Measurements from ENCODE around the gene RACGAP1.
"Not testable (repeated sequence)": the region's sequence is repeated elsewhere in the genome, so short reads cannot be mapped to it uniquely, and the experiment has no call there.

RACGAP1 gene

DNA sequence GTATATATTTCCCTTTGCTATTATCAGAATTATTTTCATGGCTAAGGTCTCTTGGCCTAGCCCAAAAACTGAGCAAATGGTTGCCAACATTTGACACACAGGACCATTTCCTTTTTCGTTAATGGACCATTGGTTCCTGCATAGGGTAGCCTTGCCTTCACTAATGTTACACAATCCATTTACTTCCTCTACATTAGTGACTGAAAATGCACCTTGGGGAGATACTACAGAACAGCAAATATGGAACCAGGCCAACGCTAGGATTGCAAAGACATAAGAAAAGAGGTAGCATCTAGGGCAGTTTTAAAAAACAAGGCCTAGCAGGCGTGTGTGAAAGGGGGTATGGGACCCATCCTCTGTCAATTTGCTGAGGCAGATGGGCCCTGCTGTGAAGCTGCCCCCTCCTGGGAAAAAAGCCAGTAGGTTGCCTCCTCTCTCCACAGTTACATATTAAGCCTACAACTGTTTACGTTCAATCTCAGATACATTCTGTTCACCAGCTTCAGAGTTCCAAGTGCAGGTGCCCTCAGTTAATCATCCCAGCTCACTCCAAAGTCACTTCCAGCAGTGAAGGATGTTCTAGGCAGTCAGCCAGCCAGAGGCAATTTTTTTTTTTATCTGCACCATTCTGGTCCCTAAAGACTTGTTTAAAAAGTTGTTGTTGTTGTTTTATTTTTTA is 37.5 kb downstream of the RACGAP1 start:
- DNase-seq (ENCODE audit: low spot score) = no peak

DNA sequence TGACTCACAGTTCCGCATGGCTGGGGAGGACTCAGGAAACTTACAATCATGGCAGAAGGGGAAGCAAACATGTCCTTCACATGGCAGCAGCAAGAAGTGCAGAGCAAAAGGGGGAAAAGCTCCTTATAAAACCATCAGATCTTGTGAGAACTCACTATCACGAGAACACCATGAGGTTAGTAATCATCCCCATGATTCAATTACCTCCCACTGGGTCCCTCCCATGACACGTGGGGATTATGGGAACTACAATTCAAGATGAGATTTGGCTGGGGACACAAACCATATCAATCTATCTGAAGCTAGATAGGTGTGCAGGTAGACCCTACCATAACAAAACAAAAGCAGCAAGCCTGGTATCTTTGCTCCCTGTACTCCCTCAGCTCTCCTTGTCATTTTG is 38.8 kb downstream of the RACGAP1 start:
- not testable (repeated sequence) for H3K4me3 ChIP-seq; H3K27ac ChIP-seq; DNase-seq (ENCODE audit: low spot score)

More for the DNA sequence above, 37.5 kb downstream of the RACGAP1 start:
- TF ChIP-seq, protein P1, sequence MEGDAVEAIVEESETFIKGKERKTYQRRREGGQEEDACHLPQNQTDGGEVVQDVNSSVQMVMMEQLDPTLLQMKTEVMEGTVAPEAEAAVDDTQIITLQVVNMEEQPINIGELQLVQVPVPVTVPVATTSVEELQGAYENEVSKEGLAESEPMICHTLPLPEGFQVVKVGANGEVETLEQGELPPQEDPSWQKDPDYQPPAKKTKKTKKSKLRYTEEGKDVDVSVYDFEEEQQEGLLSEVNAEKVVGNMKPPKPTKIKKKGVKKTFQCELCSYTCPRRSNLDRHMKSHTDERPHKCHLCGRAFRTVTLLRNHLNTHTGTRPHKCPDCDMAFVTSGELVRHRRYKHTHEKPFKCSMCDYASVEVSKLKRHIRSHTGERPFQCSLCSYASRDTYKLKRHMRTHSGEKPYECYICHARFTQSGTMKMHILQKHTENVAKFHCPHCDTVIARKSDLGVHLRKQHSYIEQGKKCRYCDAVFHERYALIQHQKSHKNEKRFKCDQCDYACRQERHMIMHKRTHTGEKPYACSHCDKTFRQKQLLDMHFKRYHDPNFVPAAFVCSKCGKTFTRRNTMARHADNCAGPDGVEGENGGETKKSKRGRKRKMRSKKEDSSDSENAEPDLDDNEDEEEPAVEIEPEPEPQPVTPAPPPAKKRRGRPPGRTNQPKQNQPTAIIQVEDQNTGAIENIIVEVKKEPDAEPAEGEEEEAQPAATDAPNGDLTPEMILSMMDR (IDR thresholded peaks at IDR 0.05) = no peak
- H3K4me3 ChIP-seq = no peak overlapping the region
- no peak overlapping the region for H3K27ac ChIP-seq

DNA sequence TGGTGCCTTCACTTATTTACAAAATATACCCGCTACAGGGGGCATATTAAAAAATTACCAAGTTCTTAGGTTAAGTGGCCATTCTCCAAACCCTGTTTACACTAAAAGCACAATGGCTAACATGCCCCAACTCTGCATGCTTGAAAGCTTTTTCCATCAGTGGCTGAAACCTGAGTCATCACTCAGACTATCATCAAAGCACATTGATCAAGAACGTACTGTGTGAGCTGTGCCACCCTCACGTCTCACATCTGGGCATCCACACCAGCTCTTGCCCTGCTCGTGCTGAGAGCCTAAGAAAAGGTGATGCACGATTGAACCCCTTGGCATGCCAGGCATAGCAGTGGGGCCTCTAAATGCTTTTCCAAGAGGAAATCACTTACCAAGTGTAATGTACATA is 39.3 kb downstream of the RACGAP1 start:
- DNase-seq (ENCODE audit: low spot score) = no peak
- H3K4me3 ChIP-seq = no peak overlapping the region
- TF ChIP-seq, protein P1 (IDR thresholded peaks at IDR 0.05) = no peak
- H3K27ac ChIP-seq = no peak overlapping the region

DNA sequence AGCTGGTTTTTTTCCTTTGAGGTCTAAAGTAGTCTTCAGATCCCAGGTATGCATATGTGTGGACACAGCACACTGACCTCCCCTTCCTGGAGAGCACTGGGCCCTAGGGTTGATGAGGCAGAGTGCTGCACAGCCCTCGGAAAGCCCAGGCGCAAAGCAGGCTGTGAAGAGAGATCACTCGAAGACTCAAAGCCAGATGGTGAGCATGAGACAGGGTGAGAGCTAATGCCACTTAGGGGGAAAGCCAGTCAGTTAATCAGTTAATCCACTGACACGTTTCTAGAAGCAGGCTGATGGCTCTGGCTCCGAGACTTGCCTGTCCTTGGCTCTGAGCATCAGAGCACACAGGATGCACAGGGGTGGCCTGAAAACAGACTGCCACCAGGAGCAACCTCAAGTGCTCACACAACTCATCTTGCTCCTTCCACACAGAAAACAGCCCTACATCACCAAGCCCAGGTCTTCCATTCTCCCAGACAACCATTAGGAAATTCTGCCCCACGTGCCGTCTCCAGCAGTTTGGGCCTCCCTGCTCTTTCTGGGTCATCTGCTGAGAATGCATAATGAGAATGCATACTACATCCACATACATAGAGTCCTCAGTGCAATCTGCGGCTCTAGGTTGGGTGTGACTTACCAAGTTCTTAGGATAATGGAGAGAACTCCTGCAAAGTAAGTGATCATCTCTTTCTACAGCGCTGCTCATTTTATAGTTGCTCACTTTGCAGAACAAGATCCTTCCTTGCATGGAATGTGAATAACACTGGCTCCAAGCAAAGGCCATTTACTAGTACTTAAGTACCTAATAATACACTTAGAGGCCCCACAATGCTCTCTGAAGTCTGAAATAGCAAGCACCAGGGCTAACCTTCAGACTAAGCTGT is 40.6 kb downstream of the RACGAP1 start:
- no peak overlapping the region for H3K27ac ChIP-seq
- DNase-seq (ENCODE audit: low spot score) = no peak
- no peak overlapping the region for H3K4me3 ChIP-seq
- TF ChIP-seq, protein P1 (IDR thresholded peaks at IDR 0.05) = no peak

DNA sequence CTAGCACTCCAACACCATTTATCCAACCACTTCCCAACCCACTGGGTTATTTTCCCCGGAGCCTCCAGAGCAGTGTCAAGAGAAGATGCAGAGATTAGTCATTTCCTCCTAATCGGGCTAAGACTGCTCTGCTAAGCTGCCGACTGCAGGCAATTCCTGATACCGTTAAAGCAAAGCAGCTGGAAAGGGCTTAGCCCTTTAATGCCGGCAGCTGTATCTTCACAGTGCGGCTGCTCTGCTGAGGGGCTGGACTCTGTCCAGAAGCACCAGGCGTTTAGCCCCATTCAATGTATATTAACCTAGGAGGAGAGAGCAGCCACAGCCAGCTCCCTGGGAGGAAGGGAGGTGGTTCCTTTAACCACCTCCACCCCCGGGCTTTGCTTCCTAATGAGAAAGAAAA is 41.4 kb downstream of the RACGAP1 start:
- no peak overlapping the region for H3K27ac ChIP-seq
- no peak overlapping the region for H3K4me3 ChIP-seq
- TF ChIP-seq, protein P1 (IDR thresholded peaks at IDR 0.05) = no peak
- DNase-seq (ENCODE audit: low spot score) = no peak

DNA sequence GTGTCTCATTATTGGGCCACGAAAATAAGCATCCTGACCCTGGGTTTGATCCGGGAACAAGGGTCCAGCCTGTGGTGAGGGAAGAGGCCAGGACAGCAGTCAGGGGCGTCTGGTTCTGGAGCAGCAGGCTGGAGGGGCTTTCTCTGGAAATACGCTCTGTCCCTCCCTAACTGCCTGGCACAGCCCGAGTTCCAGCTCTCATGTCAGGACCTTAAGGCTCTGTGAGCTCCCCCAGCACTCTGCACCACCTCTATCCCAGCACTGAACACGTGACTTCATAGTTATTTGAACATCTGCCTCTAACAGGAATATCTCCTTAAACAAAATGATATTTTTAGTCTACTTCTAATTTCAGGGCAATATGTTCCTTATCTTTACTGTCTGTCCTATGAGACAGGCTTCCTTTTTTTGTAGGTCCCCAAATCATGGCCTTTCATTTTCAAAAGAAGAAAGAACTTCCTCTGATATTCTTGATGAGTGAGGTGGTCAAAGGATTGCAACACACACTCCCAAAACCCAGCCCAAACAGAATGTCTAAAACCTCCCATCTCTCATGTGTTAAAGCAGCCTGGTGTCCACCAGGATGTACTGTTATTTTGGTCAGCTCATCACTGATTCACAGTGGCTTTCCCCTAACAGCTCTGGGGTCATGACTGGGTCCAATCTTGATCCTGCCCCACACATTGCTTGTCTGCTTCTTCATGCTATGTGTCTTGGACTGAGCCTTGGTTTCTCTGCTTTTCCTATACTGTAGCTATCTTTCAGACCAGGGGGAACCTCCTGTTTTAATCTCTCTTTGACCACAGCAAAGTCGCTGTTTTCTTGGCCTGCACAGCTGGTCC is 42.8 kb downstream of the RACGAP1 start:
- H3K4me3 ChIP-seq = no peak overlapping the region
- TF ChIP-seq, protein P1 (IDR thresholded peaks at IDR 0.05) = no peak
- DNase-seq (ENCODE audit: low spot score) = no peak
- H3K27ac ChIP-seq = no peak overlapping the region
